B cell (primary cell): ENCODE results near the gene TOGARAM2.

Source experiments
- CTCF ChIP-seq: fragments of 200-600 bp; IDR thresholded peaks from one replicate; pipeline ENCODE4 v1.8.0; 2022; ENCODE audit warnings: antibody characterized with exemption, mild to moderate bottlenecking
- EZH2 ChIP-seq: IDR thresholded peaks from 2 replicates; pipeline ENCODE4 v1.6.1; 2012; ENCODE audit warnings: borderline replicate concordance, low read depth, mild to moderate bottlenecking, moderate library complexity, low read length; ENCODE audit not compliant: insufficient read depth, poor library complexity, severe bottlenecking

- no peak for TF ChIP-seq CTCF
- TF ChIP-seq EZH2, result no peak
Measured at GRCh38 chr2:28975671-28976070, 5.4 kb upstream of the TOGARAM2 start.
